DMS79 treated with DMSO at 0.1 percent for 48 hours (cell line): ENCODE measurements around the gene PRKCH.
"Not testable (repeated sequence)": the region's sequence is repeated elsewhere in the genome, so short reads cannot be mapped to it uniquely, and the experiment has no call there.

ENCODE experiments used
- DNase-seq: peaks from one replicate; lab custom pipeline; 2025; lab: John Stamatoyannopoulos, UW

Gene PRKCH

GRCh38 chr14:61394542-61394941 lies 73.2 kb downstream of the PRKCH start:
- no peak for DNase-seq

GRCh38 chr14:61395115-61395725 lies 73.8 kb downstream of the PRKCH start:
- no peak for DNase-seq

DNA sequence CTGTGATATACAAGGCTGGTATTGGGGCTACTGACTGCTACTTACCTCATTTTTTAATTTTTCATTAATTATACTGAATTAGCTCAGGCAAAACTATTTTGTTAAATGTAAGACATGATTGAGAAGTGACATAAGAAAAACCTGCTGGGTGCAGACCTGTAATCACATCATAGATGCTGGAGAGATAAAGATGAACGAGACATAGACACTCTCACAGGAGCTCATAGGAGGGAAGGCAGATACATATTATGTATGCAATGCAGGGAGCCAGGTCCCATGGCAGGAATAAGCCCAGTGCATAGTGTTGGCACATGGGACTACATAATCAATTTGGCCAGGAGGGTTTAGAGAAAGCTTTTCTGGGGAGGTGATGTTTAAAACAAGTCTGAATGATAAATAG lies 74.9 kb downstream of the PRKCH start:
- no peak for DNase-seq

GRCh38 chr14:61396694-61397093 lies 75.3 kb downstream of the PRKCH start:
- DNase-seq, result no peak

DNA sequence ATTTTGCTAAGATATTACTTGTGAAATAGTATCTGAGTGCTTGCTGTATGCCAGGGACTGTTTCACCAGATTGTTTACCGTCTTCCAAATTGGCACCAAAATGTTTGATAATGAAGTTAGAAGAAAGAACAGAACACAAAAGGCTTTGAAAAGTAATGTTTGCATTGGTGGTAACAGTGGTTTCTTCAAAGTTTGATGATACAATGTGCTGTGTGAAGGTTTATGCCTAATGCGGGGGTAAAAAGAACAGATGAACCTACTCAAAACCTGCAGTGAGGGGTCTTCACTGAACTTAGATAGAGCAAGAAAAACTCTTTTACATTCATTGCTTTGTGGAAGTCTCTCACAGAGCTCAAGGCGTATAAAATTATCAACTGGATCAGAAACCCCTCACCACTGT lies 76.2 kb downstream of the PRKCH start:
- no peak for DNase-seq

- DNase-seq, result no peak
These were observed 76.8 kb downstream of the PRKCH start for GRCh38 chr14:61398221-61398620.

- DNase-seq, result no peak
These were observed 78.0 kb downstream of the PRKCH start for GRCh38 chr14:61399365-61399764.

DNA sequence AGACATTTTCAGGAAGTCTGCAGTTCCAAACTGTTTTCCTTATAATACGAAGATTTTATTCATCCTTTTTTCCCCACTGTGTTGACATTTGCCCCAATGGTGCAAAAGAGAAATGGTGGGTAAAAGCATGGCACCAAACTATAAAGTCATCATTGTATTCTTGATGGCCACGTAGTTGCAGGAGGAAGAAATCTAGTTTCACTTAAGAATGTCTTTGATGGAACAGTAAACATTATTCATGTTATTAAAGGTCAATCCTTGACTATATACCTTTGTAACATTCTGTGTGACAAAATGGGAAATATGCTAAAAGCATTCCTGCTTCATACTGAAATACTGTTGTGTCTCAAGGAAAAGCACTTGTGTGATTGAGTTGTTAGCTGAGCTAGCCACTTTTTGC lies 80.1 kb downstream of the PRKCH start:
- no peak for DNase-seq

- DNase-seq, result no peak
These were observed 82.0 kb downstream of the PRKCH start for GRCh38 chr14:61403411-61403810.

GRCh38 chr14:61404637-61405036 lies 83.3 kb downstream of the PRKCH start:
- no peak for DNase-seq

DNA sequence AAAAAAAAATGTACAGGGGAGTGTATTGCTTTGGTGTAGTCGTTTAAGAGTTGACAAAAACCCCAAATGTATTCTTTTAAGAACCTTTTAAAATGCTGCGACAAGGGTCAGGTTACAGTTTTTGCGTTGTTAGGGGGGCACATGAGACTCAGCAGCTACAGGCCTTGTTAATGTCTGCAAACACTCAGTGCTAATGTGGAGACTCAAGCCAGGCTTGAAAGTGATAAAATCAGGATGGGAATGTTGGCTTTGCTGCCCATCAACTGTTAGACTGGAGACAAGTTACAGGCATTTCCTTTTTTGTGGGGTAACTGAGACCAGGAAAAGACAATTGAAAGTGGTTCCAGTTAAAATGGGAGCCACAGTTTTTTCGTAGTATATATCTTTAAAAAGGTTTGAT lies 84.8 kb downstream of the PRKCH start:
- DNase-seq, result peak; percentile 89

DNA sequence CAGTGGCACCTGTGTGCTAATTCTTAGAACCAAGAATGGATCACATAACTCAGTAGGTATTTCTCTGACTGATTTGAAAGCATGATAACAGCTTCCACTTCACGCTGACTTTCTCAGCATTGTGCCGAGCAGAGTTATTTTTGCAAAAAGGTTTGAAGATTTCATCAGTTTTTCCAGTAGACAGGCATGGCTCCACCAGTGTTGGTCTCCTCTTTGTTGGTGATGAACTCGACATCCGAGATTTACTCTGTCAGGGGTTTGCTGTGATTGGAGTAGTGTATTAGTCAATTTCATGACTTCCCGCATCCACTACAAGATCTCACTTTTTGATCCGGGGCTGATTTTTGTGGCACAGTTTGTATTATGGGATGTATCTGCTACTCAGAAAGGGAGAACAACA lies 85.3 kb downstream of the PRKCH start:
- no peak for DNase-seq

- no peak for DNase-seq
These were observed 87.1 kb downstream of the PRKCH start for GRCh38 chr14:61408498-61408897.

GRCh38 chr14:61409782-61410181 lies 88.4 kb downstream of the PRKCH start:
- DNase-seq, result peak; percentile 99

GRCh38 chr14:61415934-61416333 lies 94.6 kb downstream of the PRKCH start:
- DNase-seq, result not testable (repeated sequence)

- no peak for DNase-seq
These were observed 95.2 kb downstream of the PRKCH start for GRCh38 chr14:61416591-61416990.

DNA sequence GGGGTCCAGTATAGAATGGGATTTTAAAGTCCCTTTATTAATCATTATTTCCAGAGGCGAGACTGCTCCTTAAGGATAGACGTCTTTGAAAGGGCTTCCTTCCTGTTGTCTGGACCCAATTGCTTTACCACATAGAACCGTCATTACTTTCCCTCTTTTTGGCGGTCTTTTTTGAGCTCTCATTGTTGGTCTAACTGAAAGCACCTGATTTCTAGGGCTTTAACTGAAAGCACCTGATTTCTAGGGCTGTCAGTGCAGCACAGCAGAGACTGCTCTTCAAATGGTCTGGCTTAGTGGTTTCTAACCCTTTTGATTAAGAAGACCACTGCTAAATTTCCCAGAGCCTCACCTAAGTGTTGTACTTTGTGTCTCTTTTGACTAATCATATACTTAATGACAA lies 95.8 kb downstream of the PRKCH start:
- DNase-seq, result no peak

DNA sequence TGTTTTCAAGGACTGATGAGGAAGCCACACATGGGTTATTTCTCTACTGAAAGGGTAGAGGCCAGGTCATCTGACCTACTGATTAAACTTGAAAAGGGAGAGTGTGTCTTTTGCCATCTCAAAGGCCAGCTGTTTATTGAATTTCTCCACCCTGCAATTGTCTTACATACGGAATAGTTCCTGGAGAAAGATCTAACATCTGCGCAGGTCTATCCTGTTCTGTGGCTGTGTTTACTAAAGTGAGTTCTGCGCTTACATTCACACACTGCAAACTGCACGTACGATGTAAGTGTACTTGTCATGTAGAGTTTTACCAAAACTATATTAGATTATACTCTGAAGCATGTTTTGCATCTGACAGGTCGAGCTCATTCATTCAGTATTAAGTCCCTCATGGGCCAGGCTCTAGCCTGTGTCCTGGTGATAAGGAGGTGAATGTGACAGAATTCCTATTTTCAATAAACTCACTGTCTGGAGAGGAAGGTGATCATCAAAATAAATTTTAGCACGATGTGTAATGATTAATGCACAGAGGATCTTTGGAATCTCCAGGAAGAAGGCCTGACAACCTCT lies 96.6 kb downstream of the PRKCH start:
- no peak for DNase-seq

DNA sequence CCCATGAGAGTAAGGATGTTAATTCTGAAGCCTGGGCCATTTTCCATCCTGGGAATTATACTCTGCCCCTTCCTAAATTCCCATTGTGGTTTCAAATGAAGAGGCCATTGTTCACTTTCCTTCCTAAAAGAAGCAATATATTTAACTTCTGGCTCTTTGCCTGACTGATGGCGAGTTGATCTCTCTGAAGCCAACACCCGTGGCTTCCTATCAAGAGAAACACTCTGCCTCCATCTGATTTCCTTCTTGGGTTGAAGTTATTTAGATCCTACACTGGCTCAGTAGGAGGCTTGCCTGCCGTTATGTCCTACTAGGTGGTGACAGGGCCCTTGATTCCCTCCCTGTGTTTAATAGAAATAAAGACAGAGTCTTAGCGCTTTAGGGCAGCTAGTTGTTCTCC lies 97.4 kb downstream of the PRKCH start:
- DNase-seq, result peak; percentile 46

DNA sequence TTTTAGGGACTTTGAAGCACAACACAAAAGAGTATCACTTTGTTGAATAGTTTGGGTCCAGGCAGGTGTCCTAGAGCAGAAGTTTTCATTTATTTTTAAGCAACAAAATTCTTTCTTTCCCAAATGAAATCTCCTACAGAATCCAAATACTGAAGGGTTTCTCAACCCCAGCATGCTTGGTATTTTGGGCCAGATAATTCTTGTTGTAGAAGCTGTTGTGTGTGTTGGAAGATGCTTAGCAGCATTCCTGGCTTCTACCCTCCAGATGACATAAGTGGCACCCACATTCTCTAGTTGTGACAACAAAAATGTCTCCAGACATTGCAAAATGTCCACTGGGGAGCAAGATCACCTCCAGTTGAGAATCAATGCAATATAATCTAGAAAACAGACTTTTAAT lies 97.8 kb downstream of the PRKCH start:
- no peak for DNase-seq

DNA sequence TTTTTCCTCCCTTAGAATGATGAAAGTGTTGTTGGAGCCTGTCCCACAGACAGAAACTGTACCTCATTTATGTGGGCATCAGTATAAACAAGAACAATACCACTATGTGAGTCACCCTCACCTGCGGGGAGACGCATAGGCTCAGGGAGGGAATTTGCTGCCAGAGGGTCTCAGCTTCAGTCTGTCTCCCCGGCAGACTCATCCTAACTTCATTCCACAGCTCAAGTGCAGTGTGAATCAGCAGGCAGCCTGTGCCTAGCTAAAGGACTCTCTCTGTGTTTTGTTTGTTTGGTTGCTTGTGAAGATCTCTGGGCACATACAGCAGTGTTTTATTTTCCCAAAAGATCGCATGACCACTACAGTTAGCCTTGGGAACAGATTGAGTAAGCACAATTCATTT lies 98.9 kb downstream of the PRKCH start:
- DNase-seq, result no peak

DNA sequence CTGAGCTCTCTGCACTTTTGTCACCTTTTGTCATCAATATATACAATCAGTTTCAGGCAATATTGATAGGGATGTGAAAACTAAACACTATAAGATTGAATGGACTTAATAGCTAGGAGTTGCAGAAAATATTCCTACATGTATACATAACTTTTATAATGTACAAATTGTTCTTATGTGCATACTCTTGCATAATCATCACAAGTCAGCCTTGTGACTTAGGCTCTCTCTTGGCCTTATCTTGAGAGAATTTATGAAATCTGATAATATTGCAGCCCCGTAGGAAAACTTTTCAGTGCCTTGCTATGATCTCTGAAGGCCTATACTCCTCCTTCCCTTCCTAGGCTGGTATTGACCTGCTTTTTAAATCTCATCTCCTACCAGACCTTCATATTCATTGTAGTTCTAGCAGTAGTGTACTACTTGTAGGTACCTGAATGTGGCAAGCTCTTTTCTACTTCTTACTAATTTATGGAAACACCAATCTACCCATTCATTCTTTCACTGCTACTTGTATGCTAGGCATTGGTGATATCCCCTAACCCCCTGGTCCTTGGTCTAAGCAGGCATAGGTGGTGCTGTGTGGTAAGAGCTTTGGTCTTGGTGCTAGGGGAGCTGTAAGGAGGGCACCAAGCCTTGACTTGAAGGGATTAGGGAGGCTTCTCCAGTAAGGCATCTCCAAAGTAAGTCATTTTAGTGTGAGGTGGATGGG lies 100.0 kb downstream of the PRKCH start:
- no peak for DNase-seq

DNA sequence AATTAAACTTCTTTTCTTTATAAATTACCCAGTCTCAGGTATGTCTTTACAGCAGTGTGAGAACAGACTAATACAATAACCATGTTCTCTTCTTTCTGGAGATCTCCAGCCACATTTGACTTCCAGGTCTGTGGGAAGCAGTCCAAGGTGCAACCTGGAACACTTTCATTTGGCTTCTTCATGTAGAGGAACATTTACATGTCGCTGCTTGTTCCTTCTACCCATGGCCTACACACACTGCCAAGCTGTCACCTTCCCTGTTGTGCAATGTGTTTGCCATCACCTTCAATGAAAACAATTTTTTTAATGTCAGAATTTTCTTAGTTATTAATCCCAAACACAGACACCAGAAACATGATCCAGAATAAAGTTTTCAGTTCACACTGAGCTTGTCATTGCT lies 104.7 kb downstream of the PRKCH start:
- DNase-seq, result no peak

GRCh38 chr14:61428261-61428660 lies 106.9 kb downstream of the PRKCH start:
- no peak for DNase-seq
